ENCODE data around the gene RNF113B. TPM values are rescaled to one million over a fixed set of nuclear protein-coding genes. Genes with fewer than 3 reads are reported as not detected.

Gene RNF113B
- not detected for total RNA-seq
- long read RNA-seq, result 0 reads

GRCh38 chr13:98176777-98177608, at the start of gene RNF113B:
TSS of gene RNF113B (minus strand) at chr13:98177269. CDS start at chr13:98177236, 33 bp downstream.
- DNase-seq (no peak), ATAC-seq (no peak)
- intact Hi-C loops (cut with DNase I), result no loop called here

- ATAC-seq (no peak), DNase-seq (no peak)
- intact Hi-C loops (cut with DNase I), result no loop called here
These were observed 49.4 kb upstream of the RNF113B start for GRCh38 chr13:98226496-98226895.

GRCh38 chr13:98225036-98225940, 48.2 kb upstream of the RNF113B start:
- intact Hi-C loops (cut with DNase I), result no loop called here
- DNase-seq, result no peak

GRCh38 chr13:98224557-98224956, 47.5 kb upstream of the RNF113B start:
- intact Hi-C loops (cut with DNase I), result no loop called here
- DNase-seq (no peak), ATAC-seq (no peak)

More at GRCh38 chr13:98225036-98225940, 48.2 kb upstream of the RNF113B start:
- ATAC-seq, result no peak

GRCh38 chr13:98223741-98224140, 46.7 kb upstream of the RNF113B start:
- DNase-seq, result no peak
- no peak for ATAC-seq
- intact Hi-C loops (cut with DNase I), result no loop called here

- intact Hi-C loops (cut with DNase I), result no loop called here
- no peak for DNase-seq
- ATAC-seq, result no peak
These were observed 45.7 kb upstream of the RNF113B start for GRCh38 chr13:98222816-98223215.

GRCh38 chr13:98222081-98222554, 45.0 kb upstream of the RNF113B start:
- ATAC-seq (no peak), DNase-seq (no peak)
- intact Hi-C loops (cut with DNase I), result no loop called here

- ATAC-seq (no peak), DNase-seq (no peak)
- intact Hi-C loops (cut with DNase I), result no loop called here
These were observed 44.2 kb upstream of the RNF113B start for GRCh38 chr13:98221234-98221633.

GRCh38 chr13:98220271-98220791, 43.3 kb upstream of the RNF113B start:
- intact Hi-C loops (cut with DNase I), result no loop called here
- DNase-seq, result no peak
- ATAC-seq, result peak; percentile 31 to 62

GRCh38 chr13:98219685-98220084, 42.6 kb upstream of the RNF113B start:
- ATAC-seq (no peak), DNase-seq (no peak)
- intact Hi-C loops (cut with DNase I), result no loop called here

GRCh38 chr13:98217597-98217996, 40.5 kb upstream of the RNF113B start:
- intact Hi-C loops (cut with DNase I), result no loop called here
- DNase-seq, result no peak
- ATAC-seq, result no peak

GRCh38 chr13:98216711-98217285, 39.7 kb upstream of the RNF113B start:
- intact Hi-C loops (cut with DNase I), result no loop called here
- no peak for ATAC-seq
- DNase-seq, result no peak

- DNase-seq (peak; percentile 48), ATAC-seq (peak in 1 of 2 donors; percentile 21)
- intact Hi-C loops (cut with DNase I), result no loop called here
These were observed 39.1 kb upstream of the RNF113B start for GRCh38 chr13:98216135-98216565.

GRCh38 chr13:98215508-98215907, 38.4 kb upstream of the RNF113B start:
- no peak for ATAC-seq

GRCh38 chr13:98214707-98215106, 37.6 kb upstream of the RNF113B start:
- ATAC-seq, result no peak
- no peak for DNase-seq
- intact Hi-C loops (cut with DNase I), result no loop called here

More at GRCh38 chr13:98215508-98215907, 38.4 kb upstream of the RNF113B start:
- intact Hi-C loops (cut with DNase I), result no loop called here
- DNase-seq, result no peak

- peak; percentile 31 to 76 for ATAC-seq
- intact Hi-C loops (cut with DNase I), result no loop called here
- no peak for DNase-seq
These were observed 37.1 kb upstream of the RNF113B start for GRCh38 chr13:98214008-98214643.

- ATAC-seq (no peak), DNase-seq (no peak)
- intact Hi-C loops (cut with DNase I), result no loop called here
These were observed 36.3 kb upstream of the RNF113B start for GRCh38 chr13:98213354-98213753.

GRCh38 chr13:98212763-98213162, 35.7 kb upstream of the RNF113B start:
- no peak for ATAC-seq
- no peak for DNase-seq
- intact Hi-C loops (cut with DNase I), result no loop called here

- DNase-seq, result no peak
- ATAC-seq, result no peak
- intact Hi-C loops (cut with DNase I), result no loop called here
These were observed 31.5 kb upstream of the RNF113B start for GRCh38 chr13:98208606-98209005.
